Effector CD4-positive, alpha-beta T cell (primary cell): Measurements from ENCODE around the gene RBPJL.

Source experiments
- DNase-seq: peaks from one replicate; pipeline ENCODE4 v3.0.0-alpha.2; 2020

RBPJL gene

GRCh38 chr20:45294003-45294368, 12.7 kb upstream of the RBPJL start:
- DNase-seq = no peak

- DNase-seq = no peak
Measured at GRCh38 chr20:45294659-45295058, 12.0 kb upstream of the RBPJL start.

- no peak for DNase-seq
Measured at GRCh38 chr20:45297786-45298497, 8.7 kb upstream of the RBPJL start.

GRCh38 chr20:45299786-45300185, 6.9 kb upstream of the RBPJL start:
- no peak for DNase-seq

GRCh38 chr20:45300961-45301360, 5.7 kb upstream of the RBPJL start:
- no peak for DNase-seq

GRCh38 chr20:45301824-45302271, 4.8 kb upstream of the RBPJL start:
- no peak for DNase-seq

- no peak for DNase-seq
Measured at GRCh38 chr20:45303586-45304463, 2.8 kb upstream of the RBPJL start.

- DNase-seq = no peak
Measured at GRCh38 chr20:45304464-45304999, 2.1 kb upstream of the RBPJL start.

GRCh38 chr20:45305262-45305661, 1.4 kb upstream of the RBPJL start:
- no peak for DNase-seq

- DNase-seq = no peak
Measured at GRCh38 chr20:45307076-45307640, 518 bp downstream of the RBPJL start.

- no peak for DNase-seq
Measured at GRCh38 chr20:45308117-45308778, 1.6 kb downstream of the RBPJL start, which contains the start of gene MATN4. TSS of gene MATN4 (minus strand) at chr20:45308299. CDS start at chr20:45305582, 2,717 bp downstream.

- no peak for DNase-seq
Measured at GRCh38 chr20:45309075-45309474, 2.4 kb downstream of the RBPJL start.

GRCh38 chr20:45311589-45312211, 5.1 kb downstream of the RBPJL start:
- DNase-seq = peak; percentile 36

- DNase-seq = no peak
Measured at GRCh38 chr20:45312241-45312640, 5.6 kb downstream of the RBPJL start.

GRCh38 chr20:45313065-45313695, 6.5 kb downstream of the RBPJL start:
- DNase-seq = no peak

GRCh38 chr20:45313943-45314342, 7.3 kb downstream of the RBPJL start:
- DNase-seq = no peak

- DNase-seq = no peak
Measured at GRCh38 chr20:45315672-45316071, 9.0 kb downstream of the RBPJL start.

- DNase-seq = no peak
Measured at GRCh38 chr20:45316150-45317080, 9.8 kb downstream of the RBPJL start.

- no peak for DNase-seq
Measured at GRCh38 chr20:45317826-45318225, 11.2 kb downstream of the RBPJL start.

- no peak for DNase-seq
Measured at GRCh38 chr20:45318386-45318939, 11.8 kb downstream of the RBPJL start.
